GM19238 (cell line): ENCODE data around the gene CFAP221.
A peak's percentile ranks its signal among the peaks of the same experiment; 100 is the strongest.

Experiments used
- DNase-seq: peaks from one replicate; pipeline ENCODE4 v3.0.0; 2011; ENCODE audit warnings: low spot score; ENCODE audit not compliant: insufficient read length

Gene CFAP221

GRCh38 chr2:119644186-119644585 is 99.9 kb downstream of the CFAP221 start:
- no peak for DNase-seq

GRCh38 chr2:119645173-119645855 is 101.1 kb downstream of the CFAP221 start:
- no peak for DNase-seq

- DNase-seq = no peak
Observed at GRCh38 chr2:119646149-119646548, 101.9 kb downstream of the CFAP221 start.

- peak; percentile 17 for DNase-seq
Observed at GRCh38 chr2:119647440-119648169, 103.4 kb downstream of the CFAP221 start.

GRCh38 chr2:119649364-119649917 is 105.2 kb downstream of the CFAP221 start:
- no peak for DNase-seq

GRCh38 chr2:119650206-119650605 is 106.0 kb downstream of the CFAP221 start:
- no peak for DNase-seq

- no peak for DNase-seq
Observed at GRCh38 chr2:119650846-119651370, 106.7 kb downstream of the CFAP221 start.

- DNase-seq = no peak
Observed at GRCh38 chr2:119657466-119658145, 113.4 kb downstream of the CFAP221 start.

- no peak for DNase-seq
Observed at GRCh38 chr2:119659601-119660342, 115.5 kb downstream of the CFAP221 start.

- DNase-seq = no peak
Observed at GRCh38 chr2:119660343-119660658, 116.1 kb downstream of the CFAP221 start.

- no peak for DNase-seq
Observed at GRCh38 chr2:119662297-119662696, 118.0 kb downstream of the CFAP221 start.

- no peak for DNase-seq
Observed at GRCh38 chr2:119668546-119668945, 124.3 kb downstream of the CFAP221 start.

- DNase-seq = no peak
Observed at GRCh38 chr2:119671016-119671415, 126.8 kb downstream of the CFAP221 start.

- no peak for DNase-seq
Observed at GRCh38 chr2:119671752-119672151, 127.5 kb downstream of the CFAP221 start.

GRCh38 chr2:119672161-119672862 is 128.1 kb downstream of the CFAP221 start:
- no peak for DNase-seq

- no peak for DNase-seq
Observed at GRCh38 chr2:119673796-119674195, 129.5 kb downstream of the CFAP221 start.

- DNase-seq = no peak
Observed at GRCh38 chr2:119674711-119675500, 130.7 kb downstream of the CFAP221 start.

- DNase-seq = no peak
Observed at GRCh38 chr2:119678021-119678656, 133.9 kb downstream of the CFAP221 start.

GRCh38 chr2:119679526-119679837 is 135.2 kb downstream of the CFAP221 start:
- no peak for DNase-seq

GRCh38 chr2:119679846-119680245 is 135.6 kb downstream of the CFAP221 start:
- no peak for DNase-seq
